ENCODE data around the gene CTR9.

CTR9 gene

GRCh38 chr11:10743354-10744000 is 7.6 kb upstream of the CTR9 start:
- no peak for DNase-seq

DNA sequence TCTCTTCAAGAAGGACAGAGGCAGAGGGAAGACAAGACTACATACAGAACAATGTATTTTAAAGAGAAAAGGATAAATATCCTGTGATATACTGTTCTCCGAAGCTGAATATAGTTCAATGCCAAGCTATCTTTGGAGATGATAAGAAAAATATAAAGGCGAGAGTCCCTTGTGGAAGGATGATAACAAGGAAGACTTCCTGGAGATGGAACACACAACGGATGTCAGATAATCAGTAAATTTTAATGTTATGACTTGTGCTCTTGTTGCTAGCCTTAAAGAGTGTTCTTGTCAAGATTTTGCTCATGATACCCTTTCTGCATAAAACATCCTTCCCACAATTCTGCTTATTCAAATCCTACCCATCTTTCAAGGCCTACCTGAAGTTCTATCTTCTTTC is 6.8 kb upstream of the CTR9 start:
- no peak for DNase-seq

DNA sequence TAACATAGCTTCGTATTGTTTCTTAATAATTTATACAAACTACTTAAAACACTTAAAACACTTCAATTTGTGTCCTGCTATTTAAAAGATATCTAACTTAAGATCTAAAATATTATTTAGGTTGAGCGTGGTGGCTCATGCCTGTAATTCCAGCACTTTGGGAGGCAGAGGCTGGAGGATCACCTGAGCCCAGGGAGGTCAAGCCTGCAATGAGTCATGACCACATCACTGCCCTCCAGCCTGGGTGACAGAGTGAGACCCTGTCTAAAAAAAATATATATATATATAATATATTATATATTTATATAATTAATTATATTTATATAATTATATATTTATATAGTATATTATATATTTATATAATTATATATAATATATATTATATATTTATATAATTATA is 4.2 kb upstream of the CTR9 start:
- DNase-seq, result no peak

- DNase-seq, result no peak
These were observed 3.3 kb upstream of the CTR9 start for GRCh38 chr11:10747733-10748132.

DNA sequence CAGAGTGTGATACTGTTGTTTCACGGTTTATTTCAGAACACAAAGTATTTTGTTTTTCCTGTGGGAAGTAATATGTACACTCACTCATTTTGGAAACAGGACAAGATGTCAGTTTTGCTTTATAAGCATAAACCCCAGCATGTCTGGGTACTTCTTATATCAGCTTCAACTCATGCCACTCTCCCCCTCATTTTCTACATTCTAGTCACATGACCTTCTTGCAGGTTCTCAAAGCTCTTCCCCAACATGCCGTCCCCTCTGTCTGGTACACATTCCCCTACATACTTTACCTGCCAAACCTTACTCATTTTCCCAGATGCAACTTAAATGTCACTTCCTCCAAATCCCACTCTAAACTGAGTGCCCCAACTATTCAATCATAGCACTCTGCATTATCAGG is 1.6 kb upstream of the CTR9 start:
- DNase-seq, result no peak

- DNase-seq, result no peak
These were observed 515 bp downstream of the CTR9 start for GRCh38 chr11:10751581-10751940.

DNA sequence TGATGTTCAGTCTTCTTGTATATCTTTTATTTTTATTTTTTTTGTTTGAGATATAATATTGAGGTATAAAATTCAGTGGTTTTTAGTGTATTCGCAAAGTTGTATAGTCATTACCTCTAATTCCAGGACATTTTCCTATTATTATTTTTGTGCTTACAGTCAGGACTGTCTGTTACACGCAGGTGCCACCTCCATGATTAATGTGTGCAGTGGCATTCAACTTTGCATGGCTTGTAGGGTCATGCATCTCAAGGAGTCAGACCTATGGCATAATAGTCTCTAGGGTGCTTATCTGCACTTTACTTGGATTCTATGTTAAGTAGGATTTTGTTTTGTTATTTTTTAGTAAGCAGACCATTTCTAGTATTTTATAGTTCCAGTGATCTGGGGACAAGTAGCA is 1.0 kb downstream of the CTR9 start:
- no peak for DNase-seq

GRCh38 chr11:10752486-10752885 is 1.4 kb downstream of the CTR9 start:
- no peak for DNase-seq

GRCh38 chr11:10758957-10759356 is 7.9 kb downstream of the CTR9 start:
- DNase-seq, result no peak

- DNase-seq, result no peak
These were observed 10.1 kb downstream of the CTR9 start for GRCh38 chr11:10761085-10761698.

DNA sequence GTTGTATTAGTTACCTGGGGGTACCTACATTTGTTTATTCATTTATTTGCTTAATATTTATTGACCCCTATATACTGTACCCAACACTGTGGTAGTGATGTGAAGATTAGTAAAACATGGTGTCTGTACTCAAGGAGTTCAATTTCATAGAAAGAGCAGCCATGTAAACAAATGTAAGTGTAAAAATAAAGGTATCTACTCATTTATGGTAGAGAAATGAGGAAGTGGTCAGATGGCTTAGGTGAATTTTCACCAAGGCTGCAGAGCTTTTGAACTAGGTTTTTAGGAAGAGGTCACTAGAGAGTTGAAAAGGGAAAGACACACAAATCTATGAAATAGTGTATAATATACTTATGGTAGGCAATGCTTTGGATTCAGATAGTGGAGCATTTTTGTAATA is 11.1 kb downstream of the CTR9 start:
- no peak for DNase-seq

GRCh38 chr11:10762913-10763421 is 11.9 kb downstream of the CTR9 start:
- DNase-seq, result no peak

GRCh38 chr11:10763766-10764165 is 12.7 kb downstream of the CTR9 start:
- DNase-seq, result no peak

DNA sequence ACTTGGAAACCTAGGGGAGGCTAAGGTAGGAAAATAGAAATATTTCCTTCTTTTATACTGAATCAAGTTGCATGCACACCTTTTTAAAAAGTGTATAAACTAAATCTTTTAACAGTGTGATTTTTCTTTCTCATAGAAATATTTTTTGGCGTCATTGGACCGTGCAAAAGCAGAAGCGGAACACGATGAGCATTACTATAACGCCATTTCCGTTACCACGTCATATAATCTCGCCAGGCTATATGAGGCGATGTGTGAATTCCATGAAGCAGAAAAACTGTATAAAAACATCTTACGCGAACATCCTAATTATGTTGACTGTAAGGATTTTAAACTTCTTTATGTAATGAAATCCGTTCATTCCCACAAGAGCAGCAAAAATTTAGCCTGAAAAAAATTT is 13.4 kb downstream of the CTR9 start:
- DNase-seq, result no peak

- no peak for DNase-seq
These were observed 19.7 kb downstream of the CTR9 start for GRCh38 chr11:10770626-10771254.

DNA sequence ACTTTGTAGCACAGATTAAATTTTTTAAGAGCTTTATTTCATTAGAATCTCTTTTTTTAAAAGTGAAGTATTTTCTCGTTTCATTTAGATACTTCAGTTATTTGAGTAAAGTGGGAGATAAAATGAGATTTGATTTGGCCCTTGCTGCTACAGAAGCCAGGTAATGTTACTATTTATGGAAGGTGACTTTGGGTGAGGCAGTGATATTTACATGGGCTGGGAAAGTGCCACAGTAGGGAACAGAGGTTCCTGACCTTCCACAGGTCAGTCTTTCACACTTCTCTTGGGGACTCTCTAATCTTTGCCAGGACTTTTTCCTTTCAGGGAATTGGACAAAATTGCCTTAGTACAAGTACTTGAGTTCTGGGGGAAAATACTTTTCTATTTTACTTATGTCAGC is 20.4 kb downstream of the CTR9 start:
- no peak for DNase-seq

DNA sequence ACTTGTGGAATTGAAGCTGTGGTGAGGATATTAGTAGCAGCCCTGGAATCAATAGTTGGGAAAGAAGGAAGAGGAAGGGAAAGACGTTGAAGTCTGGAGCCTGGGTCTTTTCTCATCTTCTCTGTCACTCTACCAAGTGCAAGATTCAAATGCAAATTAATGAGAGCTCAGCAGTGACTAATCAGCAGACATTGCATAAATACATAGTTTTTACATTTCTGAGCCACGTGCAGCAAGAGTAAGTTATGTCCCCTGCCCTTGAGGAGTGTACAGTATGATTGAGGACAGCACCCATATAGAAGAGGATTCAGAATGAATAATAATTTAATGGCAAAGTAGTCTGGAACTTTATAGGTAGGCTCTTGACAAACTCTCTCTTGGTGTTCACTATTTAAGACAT is 23.8 kb downstream of the CTR9 start:
- no peak for DNase-seq

DNA sequence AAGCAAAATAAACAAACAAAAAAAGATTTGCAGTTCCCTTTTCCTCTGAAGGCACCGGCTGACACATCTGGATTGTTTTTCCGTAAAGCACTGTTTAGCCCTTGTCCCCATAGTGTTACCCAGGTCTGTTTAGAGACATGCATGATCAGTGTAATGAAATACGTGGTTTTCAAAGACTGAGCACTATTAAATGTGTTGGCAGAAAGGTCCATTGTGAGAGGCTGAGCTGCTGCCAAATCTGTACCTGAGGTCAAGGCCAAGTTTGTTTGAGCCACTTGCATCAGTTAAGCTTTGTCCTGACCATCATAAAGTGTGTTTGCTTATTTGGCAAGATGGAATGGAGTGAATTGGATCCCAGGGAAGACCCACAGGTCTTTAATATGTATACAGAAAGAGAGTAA is 26.3 kb downstream of the CTR9 start:
- no peak for DNase-seq

- DNase-seq, result no peak
These were observed 26.8 kb downstream of the CTR9 start for GRCh38 chr11:10777806-10778205.

GRCh38 chr11:10778217-10778970 is 27.3 kb downstream of the CTR9 start:
- no peak for DNase-seq

DNA sequence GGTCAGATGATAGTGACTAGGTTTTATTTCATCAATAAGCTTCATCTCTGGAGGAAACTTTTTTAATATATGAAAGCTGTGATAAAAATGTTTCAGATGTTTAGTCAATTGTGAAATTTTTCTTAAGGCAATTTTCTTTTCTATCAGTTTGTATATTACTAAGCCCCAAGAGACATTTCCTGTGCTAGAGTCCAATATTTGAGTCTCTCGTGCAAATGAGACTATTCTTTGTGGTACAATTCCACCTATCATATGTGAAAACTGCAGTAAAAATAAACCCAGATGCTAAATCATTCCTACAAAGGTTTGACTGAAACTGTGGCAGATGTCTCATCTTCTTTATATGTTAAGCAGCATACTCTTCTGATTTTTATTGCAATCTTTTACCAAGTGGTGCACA is 28.0 kb downstream of the CTR9 start:
- no peak for DNase-seq

DNA sequence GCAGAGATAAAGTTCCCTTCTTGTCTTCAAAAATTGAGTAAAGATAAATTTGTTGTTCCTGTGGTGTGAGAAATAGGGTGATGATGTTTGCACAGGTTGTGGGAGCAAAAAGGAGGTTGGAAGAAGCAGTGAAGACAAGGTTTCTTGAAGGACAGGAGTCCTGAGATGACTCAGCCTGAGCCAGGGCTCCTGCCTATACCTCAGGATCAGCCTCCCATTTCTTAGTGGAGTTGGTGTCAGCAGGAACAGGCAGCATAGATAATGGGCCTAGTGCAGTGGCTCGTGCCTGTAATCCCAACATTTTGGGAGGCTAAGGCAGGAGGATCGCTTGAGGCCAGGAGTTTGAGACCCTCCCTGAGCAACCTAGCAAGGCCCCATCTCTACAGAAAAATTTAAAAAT is 29.0 kb downstream of the CTR9 start:
- no peak for DNase-seq

GRCh38 chr11:10784232-10785145 is 33.4 kb downstream of the CTR9 start:
- no peak for DNase-seq
